ENCODE measurements around the gene PIGC.

Gene PIGC

DNA sequence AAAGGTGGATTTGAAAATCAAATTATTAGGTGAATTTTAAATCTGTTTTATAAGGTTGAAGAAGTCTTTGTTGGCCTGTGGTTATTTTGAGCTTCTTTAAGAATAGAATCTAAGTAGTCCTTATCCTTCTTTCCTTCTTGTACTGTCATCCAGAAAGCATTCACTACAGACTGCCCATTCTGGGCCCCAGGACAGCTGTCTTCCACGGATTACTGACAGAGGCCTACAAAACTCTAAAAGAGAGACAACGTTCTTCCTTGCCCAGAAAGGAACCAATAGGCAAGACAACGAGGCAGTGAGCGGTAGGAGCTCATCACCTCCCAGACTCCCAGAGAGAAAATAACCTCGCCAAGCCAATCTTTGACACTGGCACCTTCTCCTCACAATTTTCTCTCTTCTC, 24.4 kb upstream of the PIGC start:
- Histone ChIP-seq H3K36me3 (ENCODE audit: control insufficient read depth in 2 of 2, insufficient read depth in 2 of 2, low read length in 2 of 2) (no peaks in the 10 kb centered on the region), H3K27me3 (ENCODE audit: control insufficient read depth in 2 of 2, insufficient read depth in 2 of 2, low read length in 2 of 2) (no peaks in the 10 kb centered on the region), H3K9ac (ENCODE audit: low read depth in 1 of 2, low read length in 2 of 2) (no peak overlapping the region), H3K27ac (ENCODE audit: low read depth in 2 of 2, low read length in 2 of 2) (no peak overlapping the region), H3K4me3 (ENCODE audit: low read length in 2 of 2) (no peak overlapping the region), H3K4me1 (ENCODE audit: control insufficient read depth in 2 of 2, insufficient read depth in 2 of 2, low read length in 2 of 2) (no peaks in the 10 kb centered on the region), H3K9me3 (ENCODE audit: control insufficient read depth in 2 of 2, low read length in 2 of 2) (no peaks in the 10 kb centered on the region)

DNA sequence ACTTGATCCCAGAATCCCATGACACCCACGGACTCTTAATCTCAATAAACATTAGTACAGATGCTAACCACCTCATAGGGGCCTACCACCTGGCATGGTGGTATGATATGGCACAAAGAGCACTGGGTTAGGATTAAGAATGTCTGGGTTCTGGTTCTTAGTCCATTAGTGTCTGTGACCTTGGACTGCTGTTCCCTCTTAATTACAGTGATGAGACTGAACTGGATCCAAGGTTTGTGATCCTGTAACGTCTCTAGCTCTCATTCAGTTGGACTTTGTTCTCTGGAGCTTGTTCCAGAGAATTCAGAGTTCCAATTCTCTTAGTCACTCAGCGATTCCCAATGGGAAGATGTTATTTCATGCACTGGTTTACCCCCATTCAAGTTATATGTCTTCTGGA, 23.6 kb upstream of the PIGC start:
- Histone ChIP-seq H3K4me1 (ENCODE audit: control insufficient read depth in 2 of 2, insufficient read depth in 2 of 2, low read length in 2 of 2) (no peaks in the 10 kb centered on the region), H3K9me3 (ENCODE audit: control insufficient read depth in 2 of 2, low read length in 2 of 2) (no peaks in the 10 kb centered on the region), H3K27ac (ENCODE audit: low read depth in 2 of 2, low read length in 2 of 2) (no peak overlapping the region), H3K9ac (ENCODE audit: low read depth in 1 of 2, low read length in 2 of 2) (no peak overlapping the region), H3K4me3 (ENCODE audit: low read length in 2 of 2) (no peak overlapping the region), H3K36me3 (ENCODE audit: control insufficient read depth in 2 of 2, insufficient read depth in 2 of 2, low read length in 2 of 2) (no peaks in the 10 kb centered on the region), H3K27me3 (ENCODE audit: control insufficient read depth in 2 of 2, insufficient read depth in 2 of 2, low read length in 2 of 2) (no peaks in the 10 kb centered on the region)

DNA sequence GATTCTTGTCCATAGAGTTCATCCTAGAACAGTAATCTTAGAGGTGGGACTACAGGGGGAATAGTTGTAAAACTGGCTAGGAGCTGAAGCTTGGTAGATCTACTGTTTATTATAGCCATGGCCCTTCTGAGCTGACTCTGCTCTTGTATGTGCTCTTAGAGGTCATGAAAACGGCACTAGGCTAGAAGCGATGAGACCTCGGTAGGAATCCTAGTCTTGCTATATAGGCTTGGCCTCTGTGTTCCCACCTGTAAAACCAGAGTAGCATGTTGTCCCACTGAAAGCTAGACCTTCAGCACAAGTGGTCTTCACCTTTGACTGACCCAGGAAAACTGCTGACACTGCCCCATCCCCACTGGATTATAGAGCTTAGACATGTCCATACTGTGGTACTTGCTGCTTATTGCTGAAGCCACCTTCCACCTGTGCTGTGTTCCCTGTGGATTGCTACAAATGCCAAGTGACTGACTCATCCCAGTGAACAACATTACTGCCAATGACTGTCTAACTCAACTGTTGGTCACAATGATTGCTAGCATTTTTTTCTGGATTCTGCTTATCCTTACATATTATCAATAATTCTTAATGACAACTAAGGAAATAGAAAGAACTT, 23.0 kb upstream of the PIGC start:
- H3K27ac ChIP-seq (ENCODE audit: low read depth in 2 of 2, low read length in 2 of 2): no peak overlapping the region
- no peak overlapping the region for H3K9ac ChIP-seq (ENCODE audit: low read depth in 1 of 2, low read length in 2 of 2)
- no peaks in the 10 kb centered on the region for H3K27me3 ChIP-seq (ENCODE audit: control insufficient read depth in 2 of 2, insufficient read depth in 2 of 2, low read length in 2 of 2)
- no peaks in the 10 kb centered on the region for H3K4me1 ChIP-seq (ENCODE audit: control insufficient read depth in 2 of 2, insufficient read depth in 2 of 2, low read length in 2 of 2)
- H3K9me3 ChIP-seq (ENCODE audit: control insufficient read depth in 2 of 2, low read length in 2 of 2): no peaks in the 10 kb centered on the region
- H3K4me3 ChIP-seq (ENCODE audit: low read length in 2 of 2): no peak overlapping the region
- no peaks in the 10 kb centered on the region for H3K36me3 ChIP-seq (ENCODE audit: control insufficient read depth in 2 of 2, insufficient read depth in 2 of 2, low read length in 2 of 2)

DNA sequence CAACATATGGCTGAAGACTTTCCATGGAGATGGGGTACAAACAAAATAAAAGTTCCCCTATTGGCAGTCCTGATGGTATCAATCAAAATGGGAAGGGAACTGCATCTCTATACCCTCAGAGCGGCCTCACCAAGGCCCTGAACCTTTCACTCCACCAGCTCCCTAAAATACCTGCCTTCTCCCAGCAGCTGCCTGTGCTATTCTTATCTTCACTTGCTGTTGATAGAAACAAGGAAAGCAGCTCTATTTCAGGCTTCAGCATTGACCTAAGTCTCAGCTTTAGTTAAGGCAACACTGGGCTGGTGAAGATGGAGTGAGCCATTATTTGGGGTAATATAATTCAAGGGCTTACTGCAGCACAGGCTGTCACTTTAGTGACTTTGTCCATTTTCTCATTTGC, 21.7 kb upstream of the PIGC start:
- H3K27me3 ChIP-seq (ENCODE audit: control insufficient read depth in 2 of 2, insufficient read depth in 2 of 2, low read length in 2 of 2): no peaks in the 10 kb centered on the region
- no peak overlapping the region for H3K27ac ChIP-seq (ENCODE audit: low read depth in 2 of 2, low read length in 2 of 2)
- no peak overlapping the region for H3K4me3 ChIP-seq (ENCODE audit: low read length in 2 of 2)
- no peak overlapping the region for H3K9ac ChIP-seq (ENCODE audit: low read depth in 1 of 2, low read length in 2 of 2)
- H3K4me1 ChIP-seq (ENCODE audit: control insufficient read depth in 2 of 2, insufficient read depth in 2 of 2, low read length in 2 of 2): no peaks in the 10 kb centered on the region
- H3K9me3 ChIP-seq (ENCODE audit: control insufficient read depth in 2 of 2, low read length in 2 of 2): no peaks in the 10 kb centered on the region
- no peaks in the 10 kb centered on the region for H3K36me3 ChIP-seq (ENCODE audit: control insufficient read depth in 2 of 2, insufficient read depth in 2 of 2, low read length in 2 of 2)

DNA sequence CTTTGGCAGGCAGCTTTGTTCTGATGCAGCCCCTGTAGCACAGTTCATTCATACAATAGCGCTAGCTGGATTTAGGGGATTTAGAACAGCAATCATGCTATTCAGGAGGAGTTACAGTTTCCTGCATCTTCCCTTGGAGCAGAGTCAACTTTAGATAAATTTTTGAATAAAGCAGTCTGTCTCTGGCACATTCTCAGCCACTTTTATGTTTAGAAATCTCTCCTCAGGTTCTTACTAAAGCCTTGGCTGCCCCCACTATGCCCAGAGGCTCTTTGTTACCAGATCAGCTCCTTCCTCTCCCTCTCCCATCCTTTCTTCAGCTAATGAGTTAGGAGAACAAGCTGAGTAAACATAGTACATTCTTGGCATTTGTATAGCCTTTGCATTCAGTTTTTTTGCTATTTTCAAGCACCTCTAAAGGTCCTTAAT, 17.0 kb upstream of the PIGC start:
- no peak overlapping the region for H3K9ac ChIP-seq (ENCODE audit: low read depth in 1 of 2, low read length in 2 of 2)
- H3K4me3 ChIP-seq (ENCODE audit: low read length in 2 of 2): no peak overlapping the region
- no peaks in the 10 kb centered on the region for H3K27me3 ChIP-seq (ENCODE audit: control insufficient read depth in 2 of 2, insufficient read depth in 2 of 2, low read length in 2 of 2)
- H3K4me1 ChIP-seq (ENCODE audit: control insufficient read depth in 2 of 2, insufficient read depth in 2 of 2, low read length in 2 of 2): no peaks in the 10 kb centered on the region
- H3K9me3 ChIP-seq (ENCODE audit: control insufficient read depth in 2 of 2, low read length in 2 of 2): no peaks in the 10 kb centered on the region
- H3K27ac ChIP-seq (ENCODE audit: low read depth in 2 of 2, low read length in 2 of 2): no peak overlapping the region
- no peaks in the 10 kb centered on the region for H3K36me3 ChIP-seq (ENCODE audit: control insufficient read depth in 2 of 2, insufficient read depth in 2 of 2, low read length in 2 of 2)

DNA sequence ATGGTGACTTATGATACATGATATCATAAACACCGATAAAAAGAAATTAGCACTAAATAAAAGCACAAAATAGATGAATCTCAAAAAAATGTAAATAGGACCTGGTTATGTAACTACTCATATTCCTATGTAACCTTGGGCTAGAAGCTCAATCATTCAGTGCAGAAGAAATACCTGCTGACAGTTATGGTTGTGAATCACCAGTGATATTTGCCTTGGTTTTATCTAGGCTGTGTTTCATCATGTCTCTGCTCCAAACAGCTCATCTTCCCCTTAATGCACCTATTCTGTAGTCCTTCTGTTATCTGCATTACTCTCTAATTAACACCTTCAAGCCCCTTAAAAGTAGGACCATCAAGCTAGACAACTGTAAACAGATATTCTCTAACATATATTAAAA, 16.3 kb upstream of the PIGC start:
- H3K27me3 ChIP-seq (ENCODE audit: control insufficient read depth in 2 of 2, insufficient read depth in 2 of 2, low read length in 2 of 2): no peaks in the 10 kb centered on the region

DNA sequence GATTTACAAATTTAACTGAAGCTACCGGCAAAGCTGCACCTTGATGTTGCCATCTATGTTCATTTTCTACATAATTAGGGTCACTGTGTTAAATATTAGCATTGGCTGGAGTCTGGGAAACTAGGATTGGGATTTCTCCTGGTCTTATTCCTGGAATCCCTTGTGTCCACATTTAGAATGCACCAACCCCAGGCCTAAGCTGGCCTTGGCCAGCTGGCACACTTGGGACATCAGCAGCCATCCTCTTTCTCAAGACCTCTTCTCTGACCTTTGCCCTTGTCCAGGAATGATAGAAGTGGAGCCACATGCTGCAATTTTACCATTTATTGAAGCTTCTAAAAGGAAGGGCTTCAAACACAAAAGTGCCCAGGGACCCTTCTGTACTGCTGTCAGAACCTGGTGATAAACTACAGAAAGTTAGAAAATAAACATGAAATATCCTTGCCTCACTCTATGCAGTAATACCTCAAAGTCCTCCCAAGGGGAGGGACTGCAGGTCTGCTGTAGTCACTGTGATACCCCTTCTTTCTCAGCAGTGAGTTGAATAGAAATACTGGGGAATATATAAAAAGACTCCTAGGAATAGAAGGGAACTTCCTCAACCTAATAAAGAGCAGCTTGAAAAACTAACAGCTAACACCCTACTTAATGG, 13.7 kb upstream of the PIGC start:
- no peaks in the 10 kb centered on the region for H3K9me3 ChIP-seq (ENCODE audit: control insufficient read depth in 2 of 2, low read length in 2 of 2)
- no peak overlapping the region for H3K4me3 ChIP-seq (ENCODE audit: low read length in 2 of 2)
- no peaks in the 10 kb centered on the region for H3K36me3 ChIP-seq (ENCODE audit: control insufficient read depth in 2 of 2, insufficient read depth in 2 of 2, low read length in 2 of 2)
- no peak overlapping the region for H3K27ac ChIP-seq (ENCODE audit: low read depth in 2 of 2, low read length in 2 of 2)
- no peak overlapping the region for H3K9ac ChIP-seq (ENCODE audit: low read depth in 1 of 2, low read length in 2 of 2)
- H3K4me1 ChIP-seq (ENCODE audit: control insufficient read depth in 2 of 2, insufficient read depth in 2 of 2, low read length in 2 of 2): peaks cover 0 to 7% of the 10 kb centered on the region in 2 donors
- H3K27me3 ChIP-seq (ENCODE audit: control insufficient read depth in 2 of 2, insufficient read depth in 2 of 2, low read length in 2 of 2): no peaks in the 10 kb centered on the region

More for the DNA sequence above, 16.3 kb upstream of the PIGC start:
- no peaks in the 10 kb centered on the region for H3K4me1 ChIP-seq (ENCODE audit: control insufficient read depth in 2 of 2, insufficient read depth in 2 of 2, low read length in 2 of 2)
- no peak overlapping the region for H3K4me3 ChIP-seq (ENCODE audit: low read length in 2 of 2)
- no peaks in the 10 kb centered on the region for H3K9me3 ChIP-seq (ENCODE audit: control insufficient read depth in 2 of 2, low read length in 2 of 2)
- no peak overlapping the region for H3K27ac ChIP-seq (ENCODE audit: low read depth in 2 of 2, low read length in 2 of 2)
- no peaks in the 10 kb centered on the region for H3K36me3 ChIP-seq (ENCODE audit: control insufficient read depth in 2 of 2, insufficient read depth in 2 of 2, low read length in 2 of 2)
- H3K9ac ChIP-seq (ENCODE audit: low read depth in 1 of 2, low read length in 2 of 2): no peak overlapping the region

DNA sequence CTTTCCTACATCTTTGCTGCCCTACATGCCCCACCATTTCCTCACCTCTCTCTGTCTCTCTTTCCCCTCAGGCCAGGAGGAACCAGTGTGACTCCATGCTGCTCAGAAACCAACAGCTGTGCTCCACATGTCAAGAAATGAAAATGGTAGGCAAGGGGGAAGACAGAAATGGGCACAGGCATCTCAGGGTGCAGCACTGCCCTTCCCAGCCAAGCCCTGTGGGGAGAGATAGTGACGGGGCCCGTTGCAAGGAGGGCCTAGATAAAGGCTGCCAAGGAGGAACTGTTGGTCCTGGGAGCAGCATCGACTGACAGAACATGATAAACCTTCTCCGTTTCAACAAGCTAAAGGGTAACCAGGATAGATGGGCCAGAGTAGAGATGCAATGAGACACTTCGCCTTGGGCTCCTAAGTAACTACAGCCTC, 12.5 kb upstream of the PIGC start:
- Histone ChIP-seq H3K27me3 (ENCODE audit: control insufficient read depth in 2 of 2, insufficient read depth in 2 of 2, low read length in 2 of 2) (no peaks in the 10 kb centered on the region), H3K27ac (ENCODE audit: low read depth in 2 of 2, low read length in 2 of 2) (no peak overlapping the region), H3K4me3 (ENCODE audit: low read length in 2 of 2) (no peak overlapping the region), H3K9me3 (ENCODE audit: control insufficient read depth in 2 of 2, low read length in 2 of 2) (no peaks in the 10 kb centered on the region), H3K9ac (ENCODE audit: low read depth in 1 of 2, low read length in 2 of 2) (no peak overlapping the region), H3K36me3 (ENCODE audit: control insufficient read depth in 2 of 2, insufficient read depth in 2 of 2, low read length in 2 of 2) (no peaks in the 10 kb centered on the region), H3K4me1 (ENCODE audit: control insufficient read depth in 2 of 2, insufficient read depth in 2 of 2, low read length in 2 of 2) (peaks cover 0 to 7% of the 10 kb centered on the region in 2 donors)

DNA sequence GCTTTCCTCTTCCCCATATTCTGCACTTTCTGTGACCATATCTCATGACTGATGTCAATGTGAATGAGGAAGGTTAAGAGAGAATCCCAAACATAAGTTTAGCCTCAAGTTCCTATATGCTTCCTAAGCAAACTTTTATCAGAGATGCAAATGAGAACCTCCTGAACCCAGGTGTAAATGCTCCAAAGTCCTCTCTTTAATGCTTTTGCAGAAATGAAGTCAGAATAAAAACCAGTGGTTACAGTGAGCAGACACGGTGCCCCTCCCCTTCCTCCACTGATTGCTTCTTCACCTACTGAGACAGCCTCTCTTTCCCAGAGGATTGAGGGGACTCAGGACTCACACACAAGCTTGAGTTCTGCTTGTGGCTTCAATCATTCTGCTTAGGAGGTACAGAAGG, 11.6 kb upstream of the PIGC start:
- Histone ChIP-seq H3K9me3 (ENCODE audit: control insufficient read depth in 2 of 2, low read length in 2 of 2) (no peaks in the 10 kb centered on the region), H3K27ac (ENCODE audit: low read depth in 2 of 2, low read length in 2 of 2) (no peak overlapping the region), H3K4me1 (ENCODE audit: control insufficient read depth in 2 of 2, insufficient read depth in 2 of 2, low read length in 2 of 2) (peaks cover 2 to 14% of the 10 kb centered on the region in 2 donors), H3K9ac (ENCODE audit: low read depth in 1 of 2, low read length in 2 of 2) (no peak overlapping the region), H3K27me3 (ENCODE audit: control insufficient read depth in 2 of 2, insufficient read depth in 2 of 2, low read length in 2 of 2) (no peaks in the 10 kb centered on the region), H3K4me3 (ENCODE audit: low read length in 2 of 2) (no peak overlapping the region), H3K36me3 (ENCODE audit: control insufficient read depth in 2 of 2, insufficient read depth in 2 of 2, low read length in 2 of 2) (no peaks in the 10 kb centered on the region)

DNA sequence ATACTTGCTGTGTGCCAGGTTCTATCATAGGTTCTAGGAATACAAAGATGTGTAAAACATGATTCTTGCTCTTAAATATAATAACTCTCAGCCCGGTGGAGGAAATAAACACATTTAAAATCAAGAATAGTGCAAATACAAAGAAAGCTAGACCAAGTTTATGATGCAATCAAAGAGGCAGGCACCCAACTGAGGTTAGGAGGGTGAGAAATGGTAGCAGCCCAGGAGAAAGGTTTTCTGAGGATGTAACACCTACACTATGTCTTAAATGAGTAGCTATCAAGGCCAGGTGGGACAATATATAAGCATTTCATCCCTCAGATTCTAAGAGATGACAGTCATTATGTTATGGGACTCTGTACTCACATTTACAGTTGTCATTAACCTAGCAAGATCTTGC, 9.7 kb upstream of the PIGC start:
- Histone ChIP-seq H3K36me3 (ENCODE audit: control insufficient read depth in 2 of 2, insufficient read depth in 2 of 2, low read length in 2 of 2) (no peaks in the 10 kb centered on the region), H3K27ac (ENCODE audit: low read depth in 2 of 2, low read length in 2 of 2) (no peak overlapping the region), H3K4me3 (ENCODE audit: low read length in 2 of 2) (no peak overlapping the region), H3K4me1 (ENCODE audit: control insufficient read depth in 2 of 2, insufficient read depth in 2 of 2, low read length in 2 of 2) (peaks cover 10 to 18% of the 10 kb centered on the region in 2 donors), H3K9me3 (ENCODE audit: control insufficient read depth in 2 of 2, low read length in 2 of 2) (no peaks in the 10 kb centered on the region), H3K27me3 (ENCODE audit: control insufficient read depth in 2 of 2, insufficient read depth in 2 of 2, low read length in 2 of 2) (no peaks in the 10 kb centered on the region), H3K9ac (ENCODE audit: low read depth in 1 of 2, low read length in 2 of 2) (no peak overlapping the region)

Data from mucosa of rectum (tissue), 2 donors.